Measurements from ENCODE around the gene FCSK.

DNA sequence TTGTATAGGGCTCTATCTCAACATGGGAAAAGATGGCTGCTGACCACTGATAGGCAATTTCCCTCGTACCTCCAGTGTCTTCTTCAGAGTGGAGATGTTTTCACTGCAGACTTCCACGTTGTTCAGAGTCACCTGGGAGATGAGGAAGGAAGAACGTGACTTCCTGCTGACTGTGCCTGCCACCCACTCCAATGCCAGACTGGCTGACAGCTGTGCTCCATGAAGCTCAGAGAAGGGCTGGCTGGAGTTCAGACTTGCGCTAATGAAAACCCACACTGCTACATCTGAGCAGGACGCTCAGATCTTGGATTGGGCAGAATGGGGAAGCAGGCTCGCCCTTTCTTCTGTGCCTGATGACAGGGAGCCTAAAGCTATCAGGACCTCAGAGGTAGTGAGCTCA lies 35.9 kb downstream of the FCSK start:
- TF ChIP-seq, protein P1, sequence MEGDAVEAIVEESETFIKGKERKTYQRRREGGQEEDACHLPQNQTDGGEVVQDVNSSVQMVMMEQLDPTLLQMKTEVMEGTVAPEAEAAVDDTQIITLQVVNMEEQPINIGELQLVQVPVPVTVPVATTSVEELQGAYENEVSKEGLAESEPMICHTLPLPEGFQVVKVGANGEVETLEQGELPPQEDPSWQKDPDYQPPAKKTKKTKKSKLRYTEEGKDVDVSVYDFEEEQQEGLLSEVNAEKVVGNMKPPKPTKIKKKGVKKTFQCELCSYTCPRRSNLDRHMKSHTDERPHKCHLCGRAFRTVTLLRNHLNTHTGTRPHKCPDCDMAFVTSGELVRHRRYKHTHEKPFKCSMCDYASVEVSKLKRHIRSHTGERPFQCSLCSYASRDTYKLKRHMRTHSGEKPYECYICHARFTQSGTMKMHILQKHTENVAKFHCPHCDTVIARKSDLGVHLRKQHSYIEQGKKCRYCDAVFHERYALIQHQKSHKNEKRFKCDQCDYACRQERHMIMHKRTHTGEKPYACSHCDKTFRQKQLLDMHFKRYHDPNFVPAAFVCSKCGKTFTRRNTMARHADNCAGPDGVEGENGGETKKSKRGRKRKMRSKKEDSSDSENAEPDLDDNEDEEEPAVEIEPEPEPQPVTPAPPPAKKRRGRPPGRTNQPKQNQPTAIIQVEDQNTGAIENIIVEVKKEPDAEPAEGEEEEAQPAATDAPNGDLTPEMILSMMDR (IDR thresholded peaks at IDR 0.05; ENCODE audit: insufficient read depth, low read length), result no peak
- TF ChIP-seq POLR2AphosphoS5 (IDR thresholded peaks at IDR 0.05; ENCODE audit: low read depth) (no peak), GABPA (IDR thresholded peaks at IDR 0.05; ENCODE audit: low read depth) (no peak)
